GF-D8 (cell line): ENCODE data around the gene G6PC3.

ENCODE experiments used
- DNase-seq: peaks from one replicate; lab custom pipeline; 2025; lab: John Stamatoyannopoulos, UW

The G6PC3 gene

DNA sequence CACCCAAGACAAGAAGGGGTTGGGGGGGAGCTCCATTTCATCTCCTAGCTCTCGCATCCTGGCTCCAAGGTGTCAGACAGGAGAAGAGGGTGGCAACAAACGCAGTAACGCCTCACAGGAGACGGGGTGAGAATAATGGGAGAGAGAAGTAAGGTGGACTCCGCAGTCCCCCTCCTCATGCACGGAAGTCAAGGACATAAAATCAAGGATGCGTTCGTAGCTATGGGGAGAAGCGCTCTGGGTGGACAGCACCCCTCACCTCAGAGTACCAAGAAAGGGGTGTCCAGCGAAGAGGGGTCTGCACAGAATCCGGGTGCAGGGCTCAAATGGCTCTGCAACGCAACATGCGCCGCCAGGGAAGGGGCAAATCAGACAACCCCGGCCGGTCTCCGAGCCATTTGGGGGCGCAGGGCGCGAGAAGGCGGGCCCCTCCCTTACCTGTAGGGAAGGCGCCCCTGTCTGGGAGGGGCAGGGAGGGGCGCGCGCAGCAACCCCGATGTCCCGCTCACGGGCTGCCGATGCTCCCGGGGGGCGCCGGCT is 52.4 kb downstream of the G6PC3 start:
- no peak for DNase-seq

DNA sequence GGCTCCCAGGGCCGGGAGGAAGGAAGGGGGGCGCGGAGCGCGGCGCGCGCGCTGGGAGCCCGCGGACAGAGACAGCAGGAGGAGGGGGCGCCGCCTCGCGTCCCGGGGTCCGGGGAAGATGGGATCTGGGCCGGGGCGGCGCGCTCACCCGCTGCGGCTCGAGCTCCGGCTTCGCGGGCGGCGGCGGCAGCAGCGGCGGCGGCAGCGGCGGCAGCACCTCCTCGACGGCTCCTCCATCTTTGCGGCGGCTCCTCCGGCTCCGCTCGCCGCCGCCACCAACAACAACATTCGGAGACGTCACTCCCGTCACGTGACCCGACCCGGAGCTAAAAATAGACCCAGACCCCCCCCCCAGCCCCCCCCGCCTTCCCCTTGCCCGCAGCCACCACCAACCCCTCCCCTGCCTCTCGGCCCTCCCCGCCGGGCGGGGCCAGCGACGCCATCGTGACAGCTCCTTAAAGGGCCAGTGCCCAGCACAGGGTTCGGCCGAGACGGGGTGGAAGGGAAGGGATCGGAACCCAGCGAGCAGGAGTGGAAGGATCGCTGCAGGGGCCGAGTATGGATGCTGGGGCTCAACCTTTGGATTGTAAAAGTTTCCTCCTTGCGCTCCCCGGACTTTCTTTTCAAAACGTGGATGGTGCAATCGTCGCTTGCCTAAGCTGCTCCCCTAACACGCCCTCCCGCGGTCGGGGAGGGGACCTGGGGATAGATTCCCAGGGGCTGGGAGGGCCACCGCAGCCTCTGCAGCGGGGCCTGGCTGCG is 53.0 kb downstream of the G6PC3 start, which contains the start of gene HDAC5:
Gene HDAC5, minus strand, starts transcription at position 286 of the 762 bp plus-strand sequence. CDS start 6,126 bp downstream, outside the sequence.
- peak; percentile 74 for DNase-seq

DNA sequence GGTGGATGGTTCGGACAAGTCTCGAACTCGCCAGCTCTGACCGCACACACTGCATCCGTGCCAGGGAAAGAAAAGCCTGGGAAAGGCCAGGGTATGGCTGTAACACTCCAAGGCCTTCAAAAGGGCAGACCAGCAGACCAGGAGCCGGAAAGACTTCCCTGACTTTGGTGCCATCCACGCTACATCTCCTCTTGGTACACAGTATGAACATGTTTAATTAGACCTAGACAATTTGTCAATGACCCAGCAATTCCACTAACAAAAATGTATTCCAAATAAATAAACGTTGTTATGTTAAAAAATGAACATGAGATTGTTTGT is 53.5 kb downstream of the G6PC3 start:
- no peak for DNase-seq
